Measurements from ENCODE around the gene BRD3. TPM values are rescaled to one million over a fixed set of nuclear protein-coding genes. Genes with fewer than 3 reads are reported as not detected.

The BRD3 gene
- total RNA-seq, 1 experiment from 2014 or later, result 63.1 TPM

DNA sequence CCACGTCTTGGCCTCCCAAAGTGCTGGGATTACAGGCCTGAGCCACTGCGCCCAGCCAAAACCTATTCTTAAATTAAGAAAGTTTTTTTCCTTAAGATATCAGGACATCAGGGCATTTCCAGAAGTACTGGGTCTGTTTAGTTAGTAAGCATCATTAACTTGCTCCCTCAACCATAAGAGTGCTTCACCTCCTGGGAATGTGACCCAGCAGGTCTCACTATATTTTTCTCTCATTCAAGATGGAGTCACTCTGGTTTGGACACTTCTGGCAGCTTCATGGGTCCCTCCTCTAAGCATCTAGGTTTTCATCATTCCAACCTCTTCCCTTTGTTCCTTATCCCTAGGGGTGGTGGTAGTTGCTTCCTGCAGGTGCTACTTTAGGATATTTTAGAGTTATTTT is 52.9 kb downstream of the BRD3 start:
- Histone ChIP-seq H2AK5ac (ENCODE audit: insufficient read length, low read length) (no peak overlapping the region), H4K5ac (ENCODE audit: insufficient read length, low read depth, low read length) (no peak overlapping the region), H3K9me3 (ENCODE audit: control insufficient read depth, low read depth, low read length) (peaks cover 13% of the 10 kb centered on the region), H3K4me2 (ENCODE audit: insufficient read depth, insufficient read length, low read length) (no peak overlapping the region), H2AFZ (ENCODE audit: low read length) (no peak overlapping the region), H2BK12ac (ENCODE audit: insufficient read length, low read depth, low read length) (no peak overlapping the region), H3K79me2 (ENCODE audit: insufficient read depth, low read length) (no peaks in the 10 kb centered on the region), H3K79me1 (ENCODE audit: insufficient read depth, low read depth, low read length, poor library complexity, severe bottlenecking) (no peaks in the 10 kb centered on the region), H4K91ac (ENCODE audit: insufficient read length, low read depth, low read length) (no peak overlapping the region), H2BK5ac (ENCODE audit: insufficient read length, low read length) (no peak overlapping the region), H3K23ac (ENCODE audit: insufficient read length, low read depth, low read length) (no peak overlapping the region), H3K9ac (ENCODE audit: extremely low read depth, insufficient read length, low read length) (no peak overlapping the region), H3K4me1 (ENCODE audit: insufficient read depth, low read length) (no peaks in the 10 kb centered on the region), H3K4ac (ENCODE audit: low read depth, low read length) (no peak overlapping the region), H2BK120ac (ENCODE audit: low read depth, low read length, poor library complexity, severe bottlenecking) (no peak overlapping the region), H3K27ac (ENCODE audit: insufficient read length, low read depth, low read length) (no peak overlapping the region), H3K56ac (ENCODE audit: insufficient read length, low read depth, low read length) (no peak overlapping the region), H4K20me1 (ENCODE audit: control insufficient read depth, insufficient read depth, insufficient read length) (no peaks in the 10 kb centered on the region), H2BK20ac (ENCODE audit: low read depth, low read length, poor library complexity, severe bottlenecking) (no peak overlapping the region), H3K23me2 (ENCODE audit: insufficient read length, low read depth, low read length, poor library complexity, severe bottlenecking) (no peaks in the 10 kb centered on the region), H3K14ac (ENCODE audit: insufficient read depth, low read length) (no peak overlapping the region), H4K8ac (replicated peaks; ENCODE audit: insufficient read length, low read depth, low read length) (no peak overlapping the region), H3K18ac (ENCODE audit: insufficient read length, low read depth, low read length) (no peak overlapping the region), H3T11ph (ENCODE audit: low read length) (no peak overlapping the region), H3K27me3 (ENCODE audit: insufficient read depth, low read length) (no peaks in the 10 kb centered on the region), H2BK15ac (ENCODE audit: low read depth, low read length) (no peak overlapping the region)
- DNase-seq, result no peak
- no peaks in the 10 kb centered on the region for H3K4me1 Mint-ChIP-seq
- H3K9me3 Mint-ChIP-seq, result peaks cover 53 to 57% of the 10 kb centered on the region in 2 experiments
- no peak overlapping the region for H3K27ac Mint-ChIP-seq
- no CpG with 5 or more reads among the region's 2 CpGs for WGBS (ENCODE audit: extremely low coverage, insufficient read length, low lambda C conversion rate)
- TF ChIP-seq, protein P1, sequence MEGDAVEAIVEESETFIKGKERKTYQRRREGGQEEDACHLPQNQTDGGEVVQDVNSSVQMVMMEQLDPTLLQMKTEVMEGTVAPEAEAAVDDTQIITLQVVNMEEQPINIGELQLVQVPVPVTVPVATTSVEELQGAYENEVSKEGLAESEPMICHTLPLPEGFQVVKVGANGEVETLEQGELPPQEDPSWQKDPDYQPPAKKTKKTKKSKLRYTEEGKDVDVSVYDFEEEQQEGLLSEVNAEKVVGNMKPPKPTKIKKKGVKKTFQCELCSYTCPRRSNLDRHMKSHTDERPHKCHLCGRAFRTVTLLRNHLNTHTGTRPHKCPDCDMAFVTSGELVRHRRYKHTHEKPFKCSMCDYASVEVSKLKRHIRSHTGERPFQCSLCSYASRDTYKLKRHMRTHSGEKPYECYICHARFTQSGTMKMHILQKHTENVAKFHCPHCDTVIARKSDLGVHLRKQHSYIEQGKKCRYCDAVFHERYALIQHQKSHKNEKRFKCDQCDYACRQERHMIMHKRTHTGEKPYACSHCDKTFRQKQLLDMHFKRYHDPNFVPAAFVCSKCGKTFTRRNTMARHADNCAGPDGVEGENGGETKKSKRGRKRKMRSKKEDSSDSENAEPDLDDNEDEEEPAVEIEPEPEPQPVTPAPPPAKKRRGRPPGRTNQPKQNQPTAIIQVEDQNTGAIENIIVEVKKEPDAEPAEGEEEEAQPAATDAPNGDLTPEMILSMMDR (conservative IDR thresholded peaks at IDR 0.05), result no peak
- H3K4me3 Mint-ChIP-seq, result no peak overlapping the region
- H3K36me3 Mint-ChIP-seq (ENCODE audit: insufficient read depth in 1 of 3, low read depth in 3 of 3), result peaks cover 5 to 19% (median 14%) of the 10 kb centered on the region in 3 experiments; a peak in 6 of 7 replicates
- peaks cover 7% of the 10 kb centered on the region for H3K27me3 Mint-ChIP-seq (ENCODE audit: low read depth)

All from H9 (cell line).